ENCODE results near the gene ZNF518A. TPM values are rescaled to one million over a fixed set of nuclear protein-coding genes. Genes with fewer than 3 reads are reported as not detected.

Gene ZNF518A
- total RNA-seq, 1 experiment from 2014 or later, result 36.2 TPM

DNA sequence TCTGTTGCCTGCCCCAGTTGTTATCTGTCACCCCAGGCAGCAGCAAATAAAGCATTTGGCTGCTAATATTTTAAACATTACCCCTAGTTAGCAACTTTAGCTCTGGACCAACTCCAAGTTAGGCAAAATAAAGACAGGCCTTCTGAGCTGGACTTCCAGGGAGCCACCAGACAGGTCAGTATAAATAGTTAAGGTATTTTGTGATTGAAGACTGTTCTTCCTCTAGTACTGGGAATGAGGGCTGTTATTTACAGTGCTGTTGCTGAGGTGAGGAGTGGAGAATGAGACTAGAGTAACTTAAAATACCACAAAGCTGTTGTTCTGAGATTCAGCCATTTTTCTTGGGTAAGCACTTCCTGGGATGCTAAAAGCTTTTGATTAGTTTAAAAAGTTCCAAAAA, 40.1 kb downstream of the ZNF518A start:
- H4K20me1 ChIP-seq (ENCODE audit: control insufficient read depth, insufficient read depth, insufficient read length), result no peaks in the 10 kb centered on the region
- no peak overlapping the region for H2BK15ac ChIP-seq (ENCODE audit: low read depth, low read length)
- H3K79me2 ChIP-seq (ENCODE audit: insufficient read depth, low read length), result no peaks in the 10 kb centered on the region
- peaks cover 7 to 13% (median 10%) of the 10 kb centered on the region in 3 experiments; a peak in 5 of 7 replicates for H3K36me3 Mint-ChIP-seq (ENCODE audit: insufficient read depth in 1 of 3, low read depth in 3 of 3)
- no peak overlapping the region for H2AK5ac ChIP-seq (ENCODE audit: insufficient read length, low read length)
- H3K9me3 Mint-ChIP-seq, result peaks cover 11 to 29% of the 10 kb centered on the region in 2 experiments
- H3K9me3 ChIP-seq (ENCODE audit: control insufficient read depth, low read depth, low read length), result no peaks in the 10 kb centered on the region
- no peak overlapping the region for H3K56ac ChIP-seq (ENCODE audit: insufficient read length, low read depth, low read length)
- H4K91ac ChIP-seq (ENCODE audit: insufficient read length, low read depth, low read length), result no peak overlapping the region
- no peak overlapping the region for H2BK120ac ChIP-seq (ENCODE audit: low read depth, low read length, poor library complexity, severe bottlenecking)
- H3K4me1 ChIP-seq (ENCODE audit: insufficient read depth, low read length), result no peaks in the 10 kb centered on the region
- H2BK5ac ChIP-seq (ENCODE audit: insufficient read length, low read length), result no peak overlapping the region
- H3K79me1 ChIP-seq (ENCODE audit: insufficient read depth, low read depth, low read length, poor library complexity, severe bottlenecking), result no peaks in the 10 kb centered on the region
- no peaks in the 10 kb centered on the region for H3K23me2 ChIP-seq (ENCODE audit: insufficient read length, low read depth, low read length, poor library complexity, severe bottlenecking)
- H3K14ac ChIP-seq (ENCODE audit: insufficient read depth, low read length), result no peak overlapping the region
- H3K4me3 Mint-ChIP-seq, result no peak overlapping the region
- no peak overlapping the region for H3K9ac ChIP-seq (ENCODE audit: extremely low read depth, insufficient read length, low read length)
- H3K27me3 Mint-ChIP-seq (ENCODE audit: low read depth), result no peaks in the 10 kb centered on the region
- H4K5ac ChIP-seq (ENCODE audit: insufficient read length, low read depth, low read length), result no peak overlapping the region
- no peak overlapping the region for H3K27ac Mint-ChIP-seq
- H3K18ac ChIP-seq (ENCODE audit: insufficient read length, low read depth, low read length), result no peak overlapping the region
- no peak overlapping the region for H3K4me2 ChIP-seq (ENCODE audit: insufficient read depth, insufficient read length, low read length)
- no peak overlapping the region for H2AFZ ChIP-seq (ENCODE audit: low read length)
- H3K4ac ChIP-seq (ENCODE audit: low read depth, low read length), result no peak overlapping the region
- H3K4me1 Mint-ChIP-seq, result no peaks in the 10 kb centered on the region
- no peak overlapping the region for H3K23ac ChIP-seq (ENCODE audit: insufficient read length, low read depth, low read length)
- no peaks in the 10 kb centered on the region for H3K27me3 ChIP-seq (ENCODE audit: insufficient read depth, low read length)
- no peak overlapping the region for H3T11ph ChIP-seq (ENCODE audit: low read length)
- TF ChIP-seq, protein P1, sequence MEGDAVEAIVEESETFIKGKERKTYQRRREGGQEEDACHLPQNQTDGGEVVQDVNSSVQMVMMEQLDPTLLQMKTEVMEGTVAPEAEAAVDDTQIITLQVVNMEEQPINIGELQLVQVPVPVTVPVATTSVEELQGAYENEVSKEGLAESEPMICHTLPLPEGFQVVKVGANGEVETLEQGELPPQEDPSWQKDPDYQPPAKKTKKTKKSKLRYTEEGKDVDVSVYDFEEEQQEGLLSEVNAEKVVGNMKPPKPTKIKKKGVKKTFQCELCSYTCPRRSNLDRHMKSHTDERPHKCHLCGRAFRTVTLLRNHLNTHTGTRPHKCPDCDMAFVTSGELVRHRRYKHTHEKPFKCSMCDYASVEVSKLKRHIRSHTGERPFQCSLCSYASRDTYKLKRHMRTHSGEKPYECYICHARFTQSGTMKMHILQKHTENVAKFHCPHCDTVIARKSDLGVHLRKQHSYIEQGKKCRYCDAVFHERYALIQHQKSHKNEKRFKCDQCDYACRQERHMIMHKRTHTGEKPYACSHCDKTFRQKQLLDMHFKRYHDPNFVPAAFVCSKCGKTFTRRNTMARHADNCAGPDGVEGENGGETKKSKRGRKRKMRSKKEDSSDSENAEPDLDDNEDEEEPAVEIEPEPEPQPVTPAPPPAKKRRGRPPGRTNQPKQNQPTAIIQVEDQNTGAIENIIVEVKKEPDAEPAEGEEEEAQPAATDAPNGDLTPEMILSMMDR (conservative IDR thresholded peaks at IDR 0.05), result no peak
- H4K8ac ChIP-seq (replicated peaks; ENCODE audit: insufficient read length, low read depth, low read length), result no peak overlapping the region
- H3K27ac ChIP-seq (ENCODE audit: insufficient read length, low read depth, low read length), result no peak overlapping the region
- no peak overlapping the region for H2BK12ac ChIP-seq (ENCODE audit: insufficient read length, low read depth, low read length)
- DNase-seq, result no peak
- no peak overlapping the region for H2BK20ac ChIP-seq (ENCODE audit: low read depth, low read length, poor library complexity, severe bottlenecking)
